ENCODE data around the gene SERPINA7.
"Not testable (repeated sequence)": the region's sequence is repeated elsewhere in the genome, so short reads cannot be mapped to it uniquely, and the experiment has no call there.

The SERPINA7 gene

GRCh38 chrX:106014119-106014775 is 24.3 kb downstream of the SERPINA7 start:
- H3K36me3 ChIP-seq (ENCODE audit: control insufficient read depth, insufficient read depth, low read length): no peaks in the 10 kb centered on the region
- H3K9me3 ChIP-seq (ENCODE audit: control insufficient read depth, low read length): no peaks in the 10 kb centered on the region
- H3K4me1 ChIP-seq (ENCODE audit: control insufficient read depth, insufficient read depth, low read length, poor library complexity, severe bottlenecking): no peaks in the 10 kb centered on the region
- no peak overlapping the region for H3K27ac ChIP-seq (ENCODE audit: low read depth, low read length, severe bottlenecking)
- no peak overlapping the region for H3K4me3 ChIP-seq (ENCODE audit: extremely low read depth, insufficient read depth, low read length, poor library complexity, severe bottlenecking)
- WGBS, 2 experiments (ENCODE audit: insufficient coverage in 2 of 2): no CpG with 5 or more reads among the region's 1 CpG

- WGBS, 2 experiments (ENCODE audit: insufficient coverage in 2 of 2): 89% methylated on average over 3 of the region's 5 CpGs; no CpG with 5 or more reads in 1 of the 2 experiments
- H3K36me3 ChIP-seq (ENCODE audit: control insufficient read depth, insufficient read depth, low read length): no peaks in the 10 kb centered on the region
- no peaks in the 10 kb centered on the region for H3K9me3 ChIP-seq (ENCODE audit: control insufficient read depth, low read length)
- no peak overlapping the region for H3K4me3 ChIP-seq (ENCODE audit: extremely low read depth, insufficient read depth, low read length, poor library complexity, severe bottlenecking)
- no peaks in the 10 kb centered on the region for H3K4me1 ChIP-seq (ENCODE audit: control insufficient read depth, insufficient read depth, low read length, poor library complexity, severe bottlenecking)
- H3K27ac ChIP-seq (ENCODE audit: low read depth, low read length, severe bottlenecking): no peak overlapping the region
Observed at GRCh38 chrX:106009145-106009544, 29.4 kb downstream of the SERPINA7 start.

- Histone ChIP-seq H3K27ac (ENCODE audit: low read depth, low read length, severe bottlenecking) (no peak overlapping the region), H3K4me3 (ENCODE audit: extremely low read depth, insufficient read depth, low read length, poor library complexity, severe bottlenecking) (no peak overlapping the region), H3K9me3 (ENCODE audit: control insufficient read depth, low read length) (no peaks in the 10 kb centered on the region), H3K36me3 (ENCODE audit: control insufficient read depth, insufficient read depth, low read length) (no peaks in the 10 kb centered on the region), H3K4me1 (ENCODE audit: control insufficient read depth, insufficient read depth, low read length, poor library complexity, severe bottlenecking) (no peaks in the 10 kb centered on the region)
- WGBS, 2 experiments (ENCODE audit: insufficient coverage in 2 of 2): 60% methylated on average over 1 of the region's 1 CpG; no CpG with 5 or more reads in 1 of the 2 experiments
Observed at GRCh38 chrX:106007815-106008214, 30.7 kb downstream of the SERPINA7 start.

GRCh38 chrX:106005684-106006083 is 32.8 kb downstream of the SERPINA7 start:
- Histone ChIP-seq H3K36me3 (ENCODE audit: control insufficient read depth, insufficient read depth, low read length) (no peaks in the 10 kb centered on the region), H3K4me1 (ENCODE audit: control insufficient read depth, insufficient read depth, low read length, poor library complexity, severe bottlenecking) (no peaks in the 10 kb centered on the region), H3K9me3 (ENCODE audit: control insufficient read depth, low read length) (no peaks in the 10 kb centered on the region), H3K27ac (ENCODE audit: low read depth, low read length, severe bottlenecking) (no peak overlapping the region), H3K4me3 (ENCODE audit: extremely low read depth, insufficient read depth, low read length, poor library complexity, severe bottlenecking) (no peak overlapping the region)
- 89% methylated on average over 1 of the region's 2 CpGs; no CpG with 5 or more reads in 1 of the 2 experiments for WGBS, 2 experiments (ENCODE audit: insufficient coverage in 2 of 2)

- H3K9me3 ChIP-seq (ENCODE audit: control insufficient read depth, low read length); H3K4me3 ChIP-seq (ENCODE audit: extremely low read depth, insufficient read depth, low read length, poor library complexity, severe bottlenecking); H3K4me1 ChIP-seq (ENCODE audit: control insufficient read depth, insufficient read depth, low read length, poor library complexity, severe bottlenecking); H3K36me3 ChIP-seq (ENCODE audit: control insufficient read depth, insufficient read depth, low read length); H3K27ac ChIP-seq (ENCODE audit: low read depth, low read length, severe bottlenecking): not testable (repeated sequence)
- WGBS, 2 experiments (ENCODE audit: insufficient coverage in 2 of 2): 100% methylated on average over 1 of the region's 5 CpGs; no CpG with 5 or more reads in 1 of the 2 experiments
Observed at GRCh38 chrX:106000609-106001008, 37.9 kb downstream of the SERPINA7 start.

GRCh38 chrX:106000203-106000602 is 38.3 kb downstream of the SERPINA7 start:
- no peak overlapping the region for H3K4me3 ChIP-seq (ENCODE audit: extremely low read depth, insufficient read depth, low read length, poor library complexity, severe bottlenecking)
- H3K36me3 ChIP-seq (ENCODE audit: control insufficient read depth, insufficient read depth, low read length): no peaks in the 10 kb centered on the region
- no peaks in the 10 kb centered on the region for H3K9me3 ChIP-seq (ENCODE audit: control insufficient read depth, low read length)
- H3K4me1 ChIP-seq (ENCODE audit: control insufficient read depth, insufficient read depth, low read length, poor library complexity, severe bottlenecking): no peaks in the 10 kb centered on the region
- no peak overlapping the region for H3K27ac ChIP-seq (ENCODE audit: low read depth, low read length, severe bottlenecking)

GRCh38 chrX:105999294-105999693 is 39.2 kb downstream of the SERPINA7 start:
- Histone ChIP-seq H3K36me3 (ENCODE audit: control insufficient read depth, insufficient read depth, low read length) (no peaks in the 10 kb centered on the region), H3K4me3 (ENCODE audit: extremely low read depth, insufficient read depth, low read length, poor library complexity, severe bottlenecking) (no peak overlapping the region), H3K27ac (ENCODE audit: low read depth, low read length, severe bottlenecking) (no peak overlapping the region), H3K9me3 (ENCODE audit: control insufficient read depth, low read length) (no peaks in the 10 kb centered on the region), H3K4me1 (ENCODE audit: control insufficient read depth, insufficient read depth, low read length, poor library complexity, severe bottlenecking) (no peaks in the 10 kb centered on the region)
- whole genome bisulfite sequencing, 2 experiments (ENCODE audit: insufficient coverage in 2 of 2): 86% methylated on average over 1 of the region's 1 CpG; no CpG with 5 or more reads in 1 of the 2 experiments

- not testable (repeated sequence) for H3K4me3 ChIP-seq (ENCODE audit: extremely low read depth, insufficient read depth, low read length, poor library complexity, severe bottlenecking); H3K4me1 ChIP-seq (ENCODE audit: control insufficient read depth, insufficient read depth, low read length, poor library complexity, severe bottlenecking); H3K36me3 ChIP-seq (ENCODE audit: control insufficient read depth, insufficient read depth, low read length); H3K9me3 ChIP-seq (ENCODE audit: control insufficient read depth, low read length); H3K27ac ChIP-seq (ENCODE audit: low read depth, low read length, severe bottlenecking)
- WGBS, 2 experiments (ENCODE audit: insufficient coverage in 2 of 2): no CpG with 5 or more reads among the region's 5 CpGs
Observed at GRCh38 chrX:105988487-105988886, 50.0 kb downstream of the SERPINA7 start.

Measured in mesodermal cell (in vitro differentiated cells).